C4-2B (cell line): ENCODE results near the gene B2M.
A peak's percentile ranks its signal among the peaks of the same experiment; 100 is the strongest.

Experiments used
- ZFX ChIP-seq: fragments of 450-650 bp; IDR thresholded peaks from 2 replicates; pipeline ENCODE4 v1.6.1; 2017
- TF ChIP-seq, protein P1 (sequence below): fragments of 450-650 bp; conservative IDR thresholded peaks from 2 replicates; pipeline ENCODE4 v1.5.1; 2017; ENCODE audit warnings: mild to moderate bottlenecking

DNA sequence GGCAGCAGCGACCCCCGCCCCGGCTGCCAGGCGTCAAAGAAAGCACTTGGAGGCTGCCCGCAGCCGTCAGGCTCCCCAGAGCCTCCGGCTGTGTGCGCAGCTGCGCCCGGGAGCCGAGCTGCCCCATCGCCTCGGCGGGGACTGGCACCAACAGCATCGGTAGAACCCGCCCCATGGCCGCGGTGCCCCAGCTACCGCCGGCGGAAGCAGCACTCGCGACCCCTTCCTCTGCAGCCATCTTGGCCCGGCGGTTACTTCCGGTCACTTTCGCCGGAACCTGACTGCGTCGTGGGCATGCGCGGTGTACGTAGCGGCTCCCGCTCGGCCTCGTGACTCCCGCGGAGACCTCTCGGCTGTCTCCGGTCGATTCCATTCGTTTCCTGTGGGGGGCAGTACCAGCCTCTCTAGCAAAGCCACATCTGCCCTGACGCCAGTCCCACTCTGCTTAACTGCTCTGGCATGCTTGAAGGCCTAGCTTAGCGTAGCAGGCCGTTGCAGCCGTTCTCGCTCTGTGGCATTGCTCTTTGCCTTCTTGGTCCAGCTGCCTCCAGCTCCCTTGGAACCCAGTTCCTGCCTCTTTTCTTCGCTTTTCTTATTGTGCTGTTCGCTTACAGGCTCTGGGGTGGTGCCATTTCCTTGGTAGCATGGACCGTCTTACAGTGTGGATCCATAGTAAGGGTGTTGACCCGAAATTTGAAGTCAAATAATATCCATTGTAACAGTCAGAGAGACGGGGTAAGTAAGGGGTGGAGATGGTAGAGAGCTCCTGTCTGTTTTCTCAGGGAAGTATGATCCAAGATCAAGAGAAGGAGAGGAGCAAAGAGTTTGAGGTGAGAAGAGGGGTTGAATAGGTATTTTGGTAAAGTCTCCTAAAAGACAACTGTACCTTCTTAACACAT, 47.7 kb upstream of the B2M start, which contains the start of gene SPG11:
- TF ChIP-seq, protein P1, sequence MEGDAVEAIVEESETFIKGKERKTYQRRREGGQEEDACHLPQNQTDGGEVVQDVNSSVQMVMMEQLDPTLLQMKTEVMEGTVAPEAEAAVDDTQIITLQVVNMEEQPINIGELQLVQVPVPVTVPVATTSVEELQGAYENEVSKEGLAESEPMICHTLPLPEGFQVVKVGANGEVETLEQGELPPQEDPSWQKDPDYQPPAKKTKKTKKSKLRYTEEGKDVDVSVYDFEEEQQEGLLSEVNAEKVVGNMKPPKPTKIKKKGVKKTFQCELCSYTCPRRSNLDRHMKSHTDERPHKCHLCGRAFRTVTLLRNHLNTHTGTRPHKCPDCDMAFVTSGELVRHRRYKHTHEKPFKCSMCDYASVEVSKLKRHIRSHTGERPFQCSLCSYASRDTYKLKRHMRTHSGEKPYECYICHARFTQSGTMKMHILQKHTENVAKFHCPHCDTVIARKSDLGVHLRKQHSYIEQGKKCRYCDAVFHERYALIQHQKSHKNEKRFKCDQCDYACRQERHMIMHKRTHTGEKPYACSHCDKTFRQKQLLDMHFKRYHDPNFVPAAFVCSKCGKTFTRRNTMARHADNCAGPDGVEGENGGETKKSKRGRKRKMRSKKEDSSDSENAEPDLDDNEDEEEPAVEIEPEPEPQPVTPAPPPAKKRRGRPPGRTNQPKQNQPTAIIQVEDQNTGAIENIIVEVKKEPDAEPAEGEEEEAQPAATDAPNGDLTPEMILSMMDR = peak; percentile 94
- TF ChIP-seq ZFX = peak; percentile 78
